ENCODE results near the gene TENM4. TPM values are rescaled to one million over a fixed set of nuclear protein-coding genes. Genes with fewer than 3 reads are reported as not detected.

TENM4 gene
- polyA plus RNA-seq, 1 donor from 2014 or later, result 16.8 TPM

DNA sequence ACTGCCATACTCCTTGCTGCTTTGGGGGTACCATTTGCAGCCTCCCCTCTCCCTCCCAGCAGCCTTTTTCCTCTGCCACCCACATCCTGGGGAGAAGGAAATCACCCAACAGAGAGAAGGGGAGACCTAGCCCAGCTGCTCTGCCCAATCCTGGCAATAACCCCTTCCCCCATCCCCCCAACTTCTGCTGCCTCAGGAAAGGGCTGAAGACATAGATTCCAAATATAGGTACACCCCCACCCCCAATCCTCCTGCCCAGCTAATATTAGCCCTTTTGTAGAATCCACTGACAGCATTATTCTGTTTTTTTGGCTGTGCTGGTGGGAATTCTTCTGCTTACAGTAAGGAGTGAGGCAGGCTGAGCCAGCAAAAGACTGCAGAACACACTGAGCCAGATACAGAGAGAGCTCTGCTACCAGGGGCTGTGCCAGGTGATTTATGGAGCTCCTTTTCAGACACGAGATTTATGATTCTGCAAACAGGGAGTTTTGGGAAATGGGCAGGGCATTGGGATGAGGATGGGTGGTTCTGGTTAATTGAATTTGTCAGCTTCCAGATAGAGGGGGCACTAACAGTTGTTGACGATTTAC, 164.0 kb downstream of the TENM4 start:
- Histone ChIP-seq H3K9me2 (ENCODE audit: insufficient read depth, low read length) (no peaks in the 10 kb centered on the region), H3F3A (ENCODE audit: insufficient read depth, low read length, poor library complexity, severe bottlenecking) (no peaks in the 10 kb centered on the region), H3K27me3 (ENCODE audit: insufficient read depth, low read depth, low read length) (no peaks in the 10 kb centered on the region), H3K79me2 (replicated peaks; ENCODE audit: insufficient read depth, low read length) (no peaks in the 10 kb centered on the region), H3K9me3 (ENCODE audit: low read length) (no peaks in the 10 kb centered on the region), H3K4me2 (ENCODE audit: low read length) (no peak overlapping the region), H3K9ac (ENCODE audit: low read length) (no peak overlapping the region), H3K27ac (ENCODE audit: low read length) (no peak overlapping the region), H4K20me1 (ENCODE audit: insufficient read depth) (no peaks in the 10 kb centered on the region), H3K36me3 (ENCODE audit: insufficient read depth, low read length) (no peaks in the 10 kb centered on the region), H3K4me3 (ENCODE audit: low read length) (no peak overlapping the region), H2AFZ (ENCODE audit: low read depth, low read length) (no peak overlapping the region)
- TF ChIP-seq, protein P1, sequence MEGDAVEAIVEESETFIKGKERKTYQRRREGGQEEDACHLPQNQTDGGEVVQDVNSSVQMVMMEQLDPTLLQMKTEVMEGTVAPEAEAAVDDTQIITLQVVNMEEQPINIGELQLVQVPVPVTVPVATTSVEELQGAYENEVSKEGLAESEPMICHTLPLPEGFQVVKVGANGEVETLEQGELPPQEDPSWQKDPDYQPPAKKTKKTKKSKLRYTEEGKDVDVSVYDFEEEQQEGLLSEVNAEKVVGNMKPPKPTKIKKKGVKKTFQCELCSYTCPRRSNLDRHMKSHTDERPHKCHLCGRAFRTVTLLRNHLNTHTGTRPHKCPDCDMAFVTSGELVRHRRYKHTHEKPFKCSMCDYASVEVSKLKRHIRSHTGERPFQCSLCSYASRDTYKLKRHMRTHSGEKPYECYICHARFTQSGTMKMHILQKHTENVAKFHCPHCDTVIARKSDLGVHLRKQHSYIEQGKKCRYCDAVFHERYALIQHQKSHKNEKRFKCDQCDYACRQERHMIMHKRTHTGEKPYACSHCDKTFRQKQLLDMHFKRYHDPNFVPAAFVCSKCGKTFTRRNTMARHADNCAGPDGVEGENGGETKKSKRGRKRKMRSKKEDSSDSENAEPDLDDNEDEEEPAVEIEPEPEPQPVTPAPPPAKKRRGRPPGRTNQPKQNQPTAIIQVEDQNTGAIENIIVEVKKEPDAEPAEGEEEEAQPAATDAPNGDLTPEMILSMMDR (IDR thresholded peaks at IDR 0.05; ENCODE audit: poor library complexity, severe bottlenecking), result no peak
- TF ChIP-seq RAD21 (conservative IDR thresholded peaks at IDR 0.05), result no peak
- no peak for TF ChIP-seq EP300 (conservative IDR thresholded peaks at IDR 0.05; ENCODE audit: poor library complexity, severe bottlenecking)
- TF ChIP-seq EZH2 (IDR thresholded peaks at IDR 0.05; ENCODE audit: borderline replicate concordance, insufficient read depth, low read length, poor library complexity, severe bottlenecking), result no peak
- no peak for TF ChIP-seq SMC3 (conservative IDR thresholded peaks at IDR 0.05; ENCODE audit: poor library complexity)

DNA sequence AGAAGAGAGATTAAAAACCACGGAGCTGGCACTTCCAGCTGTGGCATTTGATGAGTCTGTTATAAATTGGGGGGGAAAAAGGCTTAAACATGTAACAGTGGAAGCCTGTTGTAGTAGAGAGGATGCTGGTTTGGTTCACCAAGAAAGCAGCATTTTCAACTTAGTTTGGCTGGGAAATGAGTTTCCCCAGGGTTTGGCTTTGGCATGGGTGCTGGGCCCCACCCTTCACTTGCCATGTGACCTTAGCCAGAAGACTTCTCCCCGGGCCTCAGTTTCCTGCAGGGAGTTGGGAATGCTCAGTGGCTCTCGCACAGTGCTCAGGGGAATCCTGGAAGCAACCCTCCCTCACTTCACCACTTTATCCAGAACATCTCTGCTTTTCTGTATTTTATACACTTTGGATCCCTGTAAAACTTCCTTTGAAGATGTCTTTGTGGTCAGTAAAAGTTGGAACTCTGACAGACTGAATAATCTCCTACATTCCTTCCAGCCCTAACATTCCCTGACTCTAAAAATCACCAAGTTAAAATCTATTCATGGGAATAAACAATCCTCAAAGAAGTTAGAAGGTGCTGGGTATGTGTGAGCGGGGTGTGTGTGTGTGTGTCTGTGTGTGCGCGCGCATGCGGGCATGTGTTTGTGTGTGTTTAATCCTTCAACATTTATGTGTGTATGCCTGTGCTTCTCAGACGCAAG, 166.0 kb downstream of the TENM4 start:
- Histone ChIP-seq H4K20me1 (ENCODE audit: insufficient read depth) (no peaks in the 10 kb centered on the region), H3K27ac (ENCODE audit: low read length) (no peak overlapping the region), H3K4me2 (ENCODE audit: low read length) (no peak overlapping the region), H3K79me2 (replicated peaks; ENCODE audit: insufficient read depth, low read length) (no peaks in the 10 kb centered on the region), H3K36me3 (ENCODE audit: insufficient read depth, low read length) (no peaks in the 10 kb centered on the region), H3K9ac (ENCODE audit: low read length) (no peak overlapping the region), H3K27me3 (ENCODE audit: insufficient read depth, low read depth, low read length) (no peaks in the 10 kb centered on the region), H3K9me2 (ENCODE audit: insufficient read depth, low read length) (no peaks in the 10 kb centered on the region), H3K9me3 (ENCODE audit: low read length) (no peaks in the 10 kb centered on the region), H3K4me3 (ENCODE audit: low read length) (no peak overlapping the region), H2AFZ (ENCODE audit: low read depth, low read length) (no peak overlapping the region), H3F3A (ENCODE audit: insufficient read depth, low read length, poor library complexity, severe bottlenecking) (no peaks in the 10 kb centered on the region)
- TF ChIP-seq, protein P1 (IDR thresholded peaks at IDR 0.05; ENCODE audit: poor library complexity, severe bottlenecking), result no peak
- TF ChIP-seq SMC3 (conservative IDR thresholded peaks at IDR 0.05; ENCODE audit: poor library complexity) (no peak), MXI1 (conservative IDR thresholded peaks at IDR 0.05; ENCODE audit: poor library complexity, severe bottlenecking) (no peak), TAF1 (IDR thresholded peaks at IDR 0.05; ENCODE audit: low read depth) (no peak), EP300 (conservative IDR thresholded peaks at IDR 0.05; ENCODE audit: poor library complexity, severe bottlenecking) (no peak)
- TF ChIP-seq, protein P2, sequence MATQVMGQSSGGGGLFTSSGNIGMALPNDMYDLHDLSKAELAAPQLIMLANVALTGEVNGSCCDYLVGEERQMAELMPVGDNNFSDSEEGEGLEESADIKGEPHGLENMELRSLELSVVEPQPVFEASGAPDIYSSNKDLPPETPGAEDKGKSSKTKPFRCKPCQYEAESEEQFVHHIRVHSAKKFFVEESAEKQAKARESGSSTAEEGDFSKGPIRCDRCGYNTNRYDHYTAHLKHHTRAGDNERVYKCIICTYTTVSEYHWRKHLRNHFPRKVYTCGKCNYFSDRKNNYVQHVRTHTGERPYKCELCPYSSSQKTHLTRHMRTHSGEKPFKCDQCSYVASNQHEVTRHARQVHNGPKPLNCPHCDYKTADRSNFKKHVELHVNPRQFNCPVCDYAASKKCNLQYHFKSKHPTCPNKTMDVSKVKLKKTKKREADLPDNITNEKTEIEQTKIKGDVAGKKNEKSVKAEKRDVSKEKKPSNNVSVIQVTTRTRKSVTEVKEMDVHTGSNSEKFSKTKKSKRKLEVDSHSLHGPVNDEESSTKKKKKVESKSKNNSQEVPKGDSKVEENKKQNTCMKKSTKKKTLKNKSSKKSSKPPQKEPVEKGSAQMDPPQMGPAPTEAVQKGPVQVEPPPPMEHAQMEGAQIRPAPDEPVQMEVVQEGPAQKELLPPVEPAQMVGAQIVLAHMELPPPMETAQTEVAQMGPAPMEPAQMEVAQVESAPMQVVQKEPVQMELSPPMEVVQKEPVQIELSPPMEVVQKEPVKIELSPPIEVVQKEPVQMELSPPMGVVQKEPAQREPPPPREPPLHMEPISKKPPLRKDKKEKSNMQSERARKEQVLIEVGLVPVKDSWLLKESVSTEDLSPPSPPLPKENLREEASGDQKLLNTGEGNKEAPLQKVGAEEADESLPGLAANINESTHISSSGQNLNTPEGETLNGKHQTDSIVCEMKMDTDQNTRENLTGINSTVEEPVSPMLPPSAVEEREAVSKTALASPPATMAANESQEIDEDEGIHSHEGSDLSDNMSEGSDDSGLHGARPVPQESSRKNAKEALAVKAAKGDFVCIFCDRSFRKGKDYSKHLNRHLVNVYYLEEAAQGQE (IDR thresholded peaks at IDR 0.05; ENCODE audit: borderline replicate concordance), result no peak
